SK-N-MC (cell line): Measurements from ENCODE around the gene DMRTA1.
"Not testable (repeated sequence)": the region's sequence is repeated elsewhere in the genome, so short reads cannot be mapped to it uniquely, and the experiment has no call there.

Experiments used
- DNase-seq: peaks from one replicate; pipeline ENCODE4 v3.0.0-alpha.2; 2011; ENCODE audit warnings: low read depth, low spot score
- H3K27ac ChIP-seq: fragments of 200-600 bp; sonication (generic); 2 replicates; pipeline ENCODE4 v1.5.1; 2016; ENCODE audit warnings: mixed run types
- H3K36me3 ChIP-seq: fragments of 200-600 bp; sonication (generic); 2 replicates; pipeline ENCODE4 v1.6.1; 2017; ENCODE audit warnings: antibody characterized with exemption, low read length, mixed read lengths; ENCODE audit not compliant: insufficient read depth
- H3K4me3 ChIP-seq: fragments of 200-600 bp; sonication (generic); 2 replicates; pipeline ENCODE4 v1.5.1; 2016
- H3K9ac ChIP-seq: fragments of 200-600 bp; sonication (generic); 2 replicates; pipeline ENCODE4 v1.8.0; 2017; ENCODE audit warnings: mixed run types, mixed read lengths; ENCODE audit not compliant: insufficient read length
- H3K9me3 ChIP-seq: fragments of 200-600 bp; sonication (generic); 2 replicates; pipeline ENCODE4 v1.6.1; 2017; ENCODE audit warnings: low read depth, mild to moderate bottlenecking, antibody characterized with exemption, low read length, moderate library complexity, mixed read lengths
- EZH2 ChIP-seq: fragments of 200-600 bp; sonication (generic); IDR thresholded peaks from one replicate; pipeline ENCODE4 v1.6.1; 2017; ENCODE audit warnings: antibody characterized with exemption
- FOXP2 ChIP-seq: optimal IDR thresholded peaks from 2 replicates; pipeline ENCODE3; 2011; ENCODE audit warnings: mild to moderate bottlenecking, moderate library complexity; ENCODE audit not compliant: insufficient read depth; ENCODE audit errors: extremely low read length, control extremely low read depth
- POLR2AphosphoS5 ChIP-seq: IDR thresholded peaks from 2 replicates; pipeline ENCODE4 v1.6.1; 2012; ENCODE audit warnings: mild to moderate bottlenecking, low read depth, low read length, borderline replicate concordance

The DMRTA1 gene

GRCh38 chr9:22452415-22453010 is 5.9 kb downstream of the DMRTA1 start:
- Histone ChIP-seq H3K27ac (no peak overlapping the region), H3K9ac (no peak overlapping the region), H3K9me3 (no peaks in the 10 kb centered on the region), H3K36me3 (no peaks in the 10 kb centered on the region), H3K4me3 (no peak overlapping the region)
- DNase-seq = peak; percentile 18
- TF ChIP-seq FOXP2 = no peak

DNA sequence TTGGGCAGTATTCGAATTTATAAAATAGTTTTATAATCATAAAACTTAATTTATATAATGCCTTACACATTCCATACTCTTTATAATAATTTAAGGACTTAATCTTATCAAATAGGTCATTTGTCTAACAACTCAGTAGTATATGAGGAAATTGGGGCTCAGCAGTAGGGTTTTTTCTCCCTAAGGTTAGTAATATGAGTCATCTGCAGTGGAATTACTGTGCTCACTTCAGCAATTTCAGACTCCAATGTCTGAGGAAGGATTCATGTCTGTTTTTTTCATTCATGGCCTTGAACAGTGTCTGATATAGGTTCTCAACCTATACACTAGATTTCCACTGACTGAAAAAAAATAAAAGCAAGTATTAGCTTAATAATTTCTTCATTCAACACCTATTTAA is 7.4 kb downstream of the DMRTA1 start:
- Histone ChIP-seq H3K9me3 (no peaks in the 10 kb centered on the region), H3K4me3 (no peak overlapping the region), H3K27ac (no peak overlapping the region), H3K9ac (no peak overlapping the region), H3K36me3 (no peaks in the 10 kb centered on the region)
- DNase-seq = no peak
- TF ChIP-seq EZH2 (no peak), FOXP2 (no peak), POLR2AphosphoS5 (no peak)

- H3K4me3 ChIP-seq = no peak overlapping the region
- no peaks in the 10 kb centered on the region for H3K36me3 ChIP-seq
- no peak overlapping the region for H3K27ac ChIP-seq
- no peak for DNase-seq
- H3K9ac ChIP-seq = no peak overlapping the region
- no peak for TF ChIP-seq EZH2
- no peak for TF ChIP-seq POLR2AphosphoS5
- no peak for TF ChIP-seq FOXP2
- H3K9me3 ChIP-seq = no peaks in the 10 kb centered on the region
Observed at GRCh38 chr9:22455181-22455580, 8.6 kb downstream of the DMRTA1 start.

GRCh38 chr9:22457448-22457847 is 10.8 kb downstream of the DMRTA1 start:
- DNase-seq = no peak
- no peak overlapping the region for H3K27ac ChIP-seq
- H3K9ac ChIP-seq = no peak overlapping the region
- TF ChIP-seq POLR2AphosphoS5 = no peak
- no peak for TF ChIP-seq EZH2
- TF ChIP-seq FOXP2 = no peak
- no peaks in the 10 kb centered on the region for H3K36me3 ChIP-seq
- no peaks in the 10 kb centered on the region for H3K9me3 ChIP-seq
- H3K4me3 ChIP-seq = no peak overlapping the region

- no peak overlapping the region for H3K9ac ChIP-seq
- no peak for DNase-seq
- H3K4me3 ChIP-seq = no peak overlapping the region
- TF ChIP-seq EZH2 (no peak), POLR2AphosphoS5 (no peak), FOXP2 (no peak)
- H3K27ac ChIP-seq = no peak overlapping the region
- H3K36me3 ChIP-seq = no peaks in the 10 kb centered on the region
- H3K9me3 ChIP-seq = no peaks in the 10 kb centered on the region
Observed at GRCh38 chr9:22463205-22463604, 16.6 kb downstream of the DMRTA1 start.

DNA sequence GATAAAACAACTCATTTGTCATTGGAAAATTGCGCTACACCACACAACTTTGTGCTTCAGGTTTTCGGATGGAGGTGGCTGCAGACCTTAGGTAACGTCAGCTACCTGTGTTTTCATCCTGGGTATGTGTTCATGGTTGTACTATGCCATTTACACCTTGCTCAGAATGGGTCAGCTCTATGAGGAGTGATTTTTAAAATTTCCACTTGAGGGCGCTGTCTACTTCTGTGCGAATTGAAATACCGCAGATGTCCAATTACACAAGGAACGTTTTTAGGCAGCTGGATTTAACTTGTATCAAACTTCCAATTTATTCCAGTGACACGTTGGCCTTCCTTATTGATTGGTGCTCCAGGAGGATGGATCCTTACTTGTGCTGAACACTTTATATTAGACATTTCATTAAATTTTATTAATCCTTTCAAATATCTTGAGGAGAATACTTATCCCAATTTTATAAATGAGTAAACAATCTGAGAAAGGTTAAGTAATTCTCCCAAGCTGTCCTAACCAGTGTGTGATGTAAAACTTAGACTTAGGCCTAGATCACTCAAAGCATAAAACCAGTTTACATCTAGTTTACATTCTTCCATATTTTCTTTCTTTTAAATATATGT is 23.4 kb downstream of the DMRTA1 start:
- H3K27ac ChIP-seq = no peak overlapping the region
- no peak overlapping the region for H3K9ac ChIP-seq
- H3K9me3 ChIP-seq = no peaks in the 10 kb centered on the region
- TF ChIP-seq FOXP2 (no peak), POLR2AphosphoS5 (no peak), EZH2 (no peak)
- DNase-seq = peak; percentile 16
- no peaks in the 10 kb centered on the region for H3K36me3 ChIP-seq
- H3K4me3 ChIP-seq = no peak overlapping the region

- Histone ChIP-seq H3K36me3 (no peaks in the 10 kb centered on the region), H3K9ac (no peak overlapping the region), H3K27ac (no peak overlapping the region), H3K4me3 (no peak overlapping the region), H3K9me3 (no peaks in the 10 kb centered on the region)
- TF ChIP-seq POLR2AphosphoS5 (no peak), FOXP2 (no peak), EZH2 (no peak)
- no peak for DNase-seq
Observed at GRCh38 chr9:22481566-22481965, 34.9 kb downstream of the DMRTA1 start.

DNA sequence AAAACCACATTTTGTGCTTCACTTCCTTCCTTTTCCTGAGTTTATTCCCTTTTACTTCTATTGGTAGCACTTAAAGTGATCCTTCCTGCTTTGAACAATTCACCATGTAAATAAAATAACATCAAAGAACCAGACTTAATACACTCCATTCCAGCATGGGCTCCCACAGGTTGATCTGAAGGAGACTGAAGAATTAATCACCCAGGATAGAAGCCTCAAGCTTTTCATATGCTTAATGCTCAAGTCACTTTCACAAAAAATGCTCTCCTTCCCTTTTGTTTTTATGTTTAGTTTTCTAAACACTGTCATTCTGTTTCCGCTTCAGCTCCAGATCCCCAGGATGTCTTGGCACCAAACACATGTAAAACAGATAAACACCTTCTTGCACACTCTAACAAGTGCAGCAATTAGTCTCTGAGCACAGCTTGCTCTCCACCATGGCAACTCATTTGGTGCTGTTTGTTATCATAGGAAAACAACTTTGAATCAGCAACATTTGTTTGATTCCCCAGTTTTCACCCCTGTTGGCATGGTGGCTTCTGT is 37.0 kb downstream of the DMRTA1 start:
- no peak overlapping the region for H3K9ac ChIP-seq
- no peak overlapping the region for H3K27ac ChIP-seq
- TF ChIP-seq FOXP2 = no peak
- no peak for TF ChIP-seq POLR2AphosphoS5
- no peak for TF ChIP-seq EZH2
- no peaks in the 10 kb centered on the region for H3K36me3 ChIP-seq
- no peak for DNase-seq
- H3K9me3 ChIP-seq = no peaks in the 10 kb centered on the region
- no peak overlapping the region for H3K4me3 ChIP-seq

DNA sequence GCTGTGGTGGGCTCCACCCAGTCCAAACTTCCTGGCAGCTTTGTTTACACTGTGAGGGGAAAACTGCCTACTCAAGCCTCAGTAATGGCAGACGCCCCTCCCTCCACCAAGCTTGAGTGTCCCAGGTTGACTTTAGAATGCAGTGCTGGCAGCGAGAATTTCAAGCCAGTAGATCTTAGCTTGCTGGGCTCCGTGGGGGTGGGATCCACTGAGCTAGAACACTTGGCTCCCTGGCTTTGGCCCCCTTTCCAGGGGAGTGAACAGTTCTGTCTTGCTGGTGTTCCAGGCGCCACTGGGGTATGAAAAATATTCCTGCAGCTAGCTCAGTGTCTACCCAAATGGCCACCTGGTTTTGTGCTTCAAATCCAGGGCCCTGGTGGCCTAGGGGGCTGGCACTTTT is 49.6 kb downstream of the DMRTA1 start:
- DNase-seq = not testable (repeated sequence)

More for the DNA sequence above, 49.6 kb downstream of the DMRTA1 start:
- not testable (repeated sequence) for H3K27ac ChIP-seq, H3K36me3 ChIP-seq, H3K9me3 ChIP-seq, H3K4me3 ChIP-seq, H3K9ac ChIP-seq
